Measurements from ENCODE around the gene NLRP1.

GRCh38 chr17:5485270-5486205 lies 98.8 kb downstream of the NLRP1 start, which contains the start of gene DERL2:
- TF ChIP-seq CTCF (IDR thresholded peaks at IDR 0.05; ENCODE audit: insufficient read depth, low read length) (no peak), SPI1 (IDR thresholded peaks at IDR 0.05; ENCODE audit: borderline replicate concordance, low read depth) (no peak), REST (IDR thresholded peaks at IDR 0.05; ENCODE audit: insufficient replicate concordance, low read depth) (no peak), POLR2AphosphoS5 (IDR thresholded peaks at IDR 0.05; ENCODE audit: low read depth) (no peak)

All from HL-60 (cell line).